HEK293 (cell line): ENCODE measurements around the gene ATP11C.
A peak's percentile ranks its signal among the peaks of the same experiment; 100 is the strongest.

ENCODE experiments used
- CTCF ChIA-PET: fragments of 350-600 bp; formaldehyde crosslinking; extraction: SDS; loops from one replicate; lab custom pipeline; 2021; ENCODE audit warnings: antibody characterized with exemption; lab: Yijun Ruan, JAX
- POLR2A ChIA-PET: fragments of 300-600 bp; formaldehyde crosslinking; extraction: SDS; loops from one replicate; lab custom pipeline; 2020; ENCODE audit warnings: antibody characterized with exemption, inconsistent platforms; lab: Yijun Ruan, JAX
- H3K27ac ChIP-seq: fragments of 200-500 bp; sonication (Bioruptor generic); 2 replicates; pipeline ENCODE4 v1.5.1; 2014; ENCODE audit warnings: low read depth, low read length, control low read depth, inconsistent platforms; ENCODE audit errors: extremely low read depth
- H3K36me3 ChIP-seq, 2 experiments: fragments of 200-500 bp in 1 of 2; sonication (Bioruptor generic) in 1 of 2; 1 replicate in 1 of 2; 2 replicates in 1 of 2; pipeline ENCODE4 v1.5.1; 2014 to 2017; ENCODE audit warnings: inconsistent platforms in 2 of 2, low read length in 2 of 2; ENCODE audit not compliant: control insufficient read depth in 2 of 2, insufficient read depth in 1 of 2
- H3K4me1 ChIP-seq: fragments of 200-500 bp; sonication (Bioruptor generic); 2 replicates; pipeline ENCODE4 v1.5.1; 2014; ENCODE audit warnings: mild to moderate bottlenecking, low read length, inconsistent platforms; ENCODE audit not compliant: control insufficient read depth, insufficient read depth
- H3K4me3 ChIP-seq: 2 replicates; pipeline ENCODE4 v1.5.1; 2011; ENCODE audit warnings: low read depth, mild to moderate bottlenecking, control low read depth, low read length, moderate library complexity
- H3K9me3 ChIP-seq: fragments of 200-500 bp; sonication (Bioruptor generic); 2 replicates; pipeline ENCODE4 v1.5.1; 2014; ENCODE audit warnings: low read depth, low read length, inconsistent platforms; ENCODE audit not compliant: control insufficient read depth, insufficient read depth
- FEZF1 ChIP-seq: fragments of 450-650 bp; formaldehyde crosslinking; IDR thresholded peaks from 2 replicates; pipeline ENCODE4 v1.5.1; 2016; ENCODE audit warnings: missing biosample characterization, missing genetic modification characterization
- GFI1B ChIP-seq: fragments of 450-650 bp; formaldehyde crosslinking; IDR thresholded peaks from 2 replicates; pipeline ENCODE4 v1.5.1; 2016; ENCODE audit warnings: missing biosample characterization, missing genetic modification characterization
- GLIS1 ChIP-seq: fragments of 450-650 bp; formaldehyde crosslinking; IDR thresholded peaks from 2 replicates; pipeline ENCODE4 v1.5.1; 2016; ENCODE audit warnings: missing biosample characterization, missing genetic modification characterization
- OSR2 ChIP-seq: fragments of 450-650 bp; formaldehyde crosslinking; IDR thresholded peaks from 2 replicates; pipeline ENCODE4 v1.5.1; 2016; ENCODE audit warnings: missing biosample characterization, missing genetic modification characterization
- OVOL3 ChIP-seq: fragments of 450-650 bp; formaldehyde crosslinking; IDR thresholded peaks from 2 replicates; pipeline ENCODE4 v1.5.1; 2016; ENCODE audit warnings: missing biosample characterization, missing genetic modification characterization
- PRDM1 ChIP-seq: fragments of 450-650 bp; formaldehyde crosslinking; IDR thresholded peaks from 2 replicates; pipeline ENCODE4; 2016; ENCODE audit warnings: missing biosample characterization, missing genetic modification characterization
- PRDM6 ChIP-seq: fragments of 450-650 bp; formaldehyde crosslinking; IDR thresholded peaks from 2 replicates; pipeline ENCODE4 v1.5.1; 2017; ENCODE audit warnings: missing biosample characterization, missing genetic modification characterization
- SETDB1 ChIP-seq: IDR thresholded peaks from one replicate; pipeline ENCODE4 v1.6.1; 2017; ENCODE audit warnings: mild to moderate bottlenecking, low read length, moderate library complexity, mixed read lengths; ENCODE audit not compliant: insufficient read length
- SP7 ChIP-seq: fragments of 450-650 bp; formaldehyde crosslinking; IDR thresholded peaks from 2 replicates; pipeline ENCODE4 v1.5.1; 2016; ENCODE audit warnings: missing biosample characterization, missing genetic modification characterization
- TCF7L2 ChIP-seq: IDR thresholded peaks from 2 replicates; pipeline ENCODE4 v1.6.1; 2011; ENCODE audit warnings: low read depth, mild to moderate bottlenecking, inconsistent platforms, low read length, moderate library complexity, borderline replicate concordance
- TRIM28 ChIP-seq: IDR thresholded peaks from 2 replicates; pipeline ENCODE4 v1.6.1; 2011; ENCODE audit warnings: low read length, control low read depth, borderline replicate concordance
- ZBTB10 ChIP-seq: fragments of 450-650 bp; formaldehyde crosslinking; IDR thresholded peaks from 2 replicates; pipeline ENCODE4 v1.5.1; 2016; ENCODE audit warnings: missing biosample characterization, missing genetic modification characterization
- ZBTB17 ChIP-seq: fragments of 450-650 bp; formaldehyde crosslinking; IDR thresholded peaks from 2 replicates; pipeline ENCODE4 v1.5.1; 2016; ENCODE audit warnings: missing biosample characterization, missing genetic modification characterization
- ZFP3 ChIP-seq: fragments of 450-650 bp; formaldehyde crosslinking; IDR thresholded peaks from 2 replicates; pipeline ENCODE4 v1.5.1; 2016; ENCODE audit warnings: low read depth, missing biosample characterization, missing genetic modification characterization
- ZNF114 ChIP-seq: fragments of 450-650 bp; formaldehyde crosslinking; IDR thresholded peaks from 2 replicates; pipeline ENCODE4 v1.5.0; 2017; ENCODE audit warnings: missing biosample characterization, missing genetic modification characterization
- ZNF155 ChIP-seq: fragments of 450-650 bp; formaldehyde crosslinking; IDR thresholded peaks from 2 replicates; pipeline ENCODE4 v1.5.1; 2016; ENCODE audit warnings: missing biosample characterization, missing genetic modification characterization
- ZNF19 ChIP-seq: fragments of 450-650 bp; formaldehyde crosslinking; IDR thresholded peaks from 2 replicates; pipeline ENCODE4; 2016; ENCODE audit warnings: missing biosample characterization, missing genetic modification characterization, low read depth
- ZNF223 ChIP-seq: fragments of 450-650 bp; formaldehyde crosslinking; IDR thresholded peaks from 2 replicates; pipeline ENCODE4 v1.5.1; 2016; ENCODE audit warnings: missing biosample characterization, missing genetic modification characterization
- ZNF416 ChIP-seq: fragments of 450-650 bp; formaldehyde crosslinking; IDR thresholded peaks from 2 replicates; pipeline ENCODE4 v1.5.1; 2016; ENCODE audit warnings: missing biosample characterization, missing genetic modification characterization
- ZNF560 ChIP-seq: fragments of 450-650 bp; formaldehyde crosslinking; IDR thresholded peaks from 2 replicates; pipeline ENCODE4 v1.5.1; 2017; ENCODE audit warnings: missing biosample characterization, missing genetic modification characterization, borderline replicate concordance
- ZNF600 ChIP-seq: fragments of 450-650 bp; formaldehyde crosslinking; IDR thresholded peaks from 2 replicates; pipeline ENCODE4 v1.5.1; 2016; ENCODE audit warnings: missing biosample characterization, missing genetic modification characterization
- ZNF654 ChIP-seq: fragments of 450-650 bp; formaldehyde crosslinking; IDR thresholded peaks from 2 replicates; pipeline ENCODE4 v1.5.1; 2016; ENCODE audit warnings: low read depth, missing biosample characterization, missing genetic modification characterization
- ZNF843 ChIP-seq: fragments of 450-650 bp; formaldehyde crosslinking; IDR thresholded peaks from 2 replicates; pipeline ENCODE4 v1.5.1; 2016; ENCODE audit warnings: missing biosample characterization, missing genetic modification characterization
- ZSCAN16 ChIP-seq: fragments of 450-650 bp; formaldehyde crosslinking; IDR thresholded peaks from 2 replicates; pipeline ENCODE4 v1.5.1; 2016; ENCODE audit warnings: missing biosample characterization, missing genetic modification characterization
- ZSCAN18 ChIP-seq: fragments of 450-650 bp; formaldehyde crosslinking; IDR thresholded peaks from 2 replicates; pipeline ENCODE4 v1.5.1; 2016; ENCODE audit warnings: missing biosample characterization, missing genetic modification characterization
- ZSCAN30 ChIP-seq: fragments of 450-650 bp; IDR thresholded peaks from 2 replicates; pipeline ENCODE4 v1.5.1; 2018; ENCODE audit warnings: missing biosample characterization, mild to moderate bottlenecking, missing genetic modification characterization, moderate library complexity

ATP11C gene

DNA sequence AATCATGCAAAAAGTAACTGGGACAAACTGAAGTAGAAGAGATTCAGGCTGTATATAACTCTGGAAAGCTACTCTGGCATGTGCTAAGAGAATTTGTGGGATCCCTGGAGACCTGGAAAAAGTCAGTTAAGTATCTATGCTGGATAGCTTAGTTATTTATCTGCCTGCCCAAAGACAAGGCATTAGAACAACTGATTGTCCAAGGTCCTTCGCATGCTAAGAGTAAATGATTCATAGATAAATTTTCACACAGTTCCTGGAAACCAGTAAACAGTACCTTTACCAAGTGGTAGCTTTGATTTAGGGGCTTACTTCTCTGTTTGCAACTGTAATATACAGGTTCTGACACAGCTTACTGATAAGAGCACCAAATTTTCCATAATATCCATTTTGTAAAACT, 104.8 kb downstream of the ATP11C start (continued):
- no peak for TF ChIP-seq ZBTB10 (tag by site-specific recombination)
- TF ChIP-seq, all 188 proteins: peak for 0

GRCh38 chrX:139826065-139827044, 106.5 kb downstream of the ATP11C start:
- Histone ChIP-seq H3K4me1 (peaks cover 17% of the 10 kb centered on the region; the same call in 1 of the 2 replicates), H3K27ac (no peak overlapping the region), H3K36me3 (no peaks in the 10 kb centered on the region; a peak in 1 of 3 replicates), H3K9me3 (no peaks in the 10 kb centered on the region), H3K4me3 (no peak overlapping the region)
- ChIA-PET POLR2A (interaction anchor here (0.6 to 1.1 kb wide), 2 partner anchors 94 to 107 kb away, joined by 4 read pairs; no protein-coding TSS in a partner anchor), CTCF (interaction anchor here (1.0 kb wide), 1 partner anchor 12 kb away, joined by 3 read pairs; no protein-coding TSS in a partner anchor)
- TF ChIP-seq ZNF560 (tag by site-specific recombination) (no peak), ZSCAN30 (no peak), TCF7L2 (no peak; the same call in 1 of the 2 replicates), ZNF600 (peak; percentile 47; the same call in 1 of the 2 replicates), SP7 (tag by site-specific recombination) (no peak), ZSCAN18 (tag by site-specific recombination) (no peak), GLIS1 (tag by site-specific recombination) (no peak), ZNF19 (tag by site-specific recombination) (no peak), FEZF1 (tag by site-specific recombination) (peak; percentile 37), ZNF114 (tag by site-specific recombination) (no peak), TRIM28 (0 out of 2 replicates have a peak, but pooled peaks have one; percentile 37), OSR2 (0 out of 2 replicates have a peak, but pooled peaks have one; percentile 18), ZNF155 (tag by site-specific recombination) (no peak), OVOL3 (no peak), GFI1B (tag by site-specific recombination) (no peak), ZNF416 (tag by site-specific recombination) (no peak), SETDB1 (no peak), PRDM1 (tag by site-specific recombination) (peak; percentile 81), ZNF223 (tag by site-specific recombination) (no peak), ZNF843 (tag by site-specific recombination) (0 out of 2 replicates have a peak, but pooled peaks have one; percentile 32), ZNF654 (no peak), PRDM6 (tag by site-specific recombination) (peak; percentile 99), ZFP3 (no peak), ZSCAN16 (no peak), ZBTB17 (tag by site-specific recombination) (no peak)
